ENCODE measurements around the gene ARMC9. TPM values are rescaled to one million over a fixed set of nuclear protein-coding genes. Genes with fewer than 3 reads are reported as not detected.
"Not testable (repeated sequence)": the region's sequence is repeated elsewhere in the genome, so short reads cannot be mapped to it uniquely, and the experiment has no call there.

Gene ARMC9
- total and polyA plus RNA-seq, 7 donors = 2.4 to 95.3 (median 24.3) TPM

DNA sequence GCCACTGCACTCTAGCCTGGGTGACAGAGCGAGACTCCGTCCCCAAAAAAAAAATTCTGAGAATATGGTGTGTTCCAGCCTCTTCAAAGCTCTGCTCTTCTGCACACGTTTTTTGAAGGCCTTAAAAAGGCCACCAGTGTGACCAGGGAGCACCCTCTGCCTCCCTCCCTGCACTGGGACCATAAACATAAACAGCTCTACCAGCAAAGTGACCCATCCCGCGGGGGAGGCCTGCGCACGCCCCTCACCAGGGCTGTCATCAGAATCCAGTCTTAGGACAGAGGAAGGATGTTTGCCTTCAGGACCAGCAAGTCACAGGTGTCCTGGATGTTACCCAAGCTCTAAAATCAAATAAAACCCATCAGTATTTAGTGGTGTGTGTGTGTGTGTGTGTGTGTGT is 173.9 kb downstream of the ARMC9 start:
- intact Hi-C loops (cut with DNase I) = no loop called here
- WGBS, 2 donors = 88 to 89% methylated on average over 7 of the region's 7 CpGs

DNA sequence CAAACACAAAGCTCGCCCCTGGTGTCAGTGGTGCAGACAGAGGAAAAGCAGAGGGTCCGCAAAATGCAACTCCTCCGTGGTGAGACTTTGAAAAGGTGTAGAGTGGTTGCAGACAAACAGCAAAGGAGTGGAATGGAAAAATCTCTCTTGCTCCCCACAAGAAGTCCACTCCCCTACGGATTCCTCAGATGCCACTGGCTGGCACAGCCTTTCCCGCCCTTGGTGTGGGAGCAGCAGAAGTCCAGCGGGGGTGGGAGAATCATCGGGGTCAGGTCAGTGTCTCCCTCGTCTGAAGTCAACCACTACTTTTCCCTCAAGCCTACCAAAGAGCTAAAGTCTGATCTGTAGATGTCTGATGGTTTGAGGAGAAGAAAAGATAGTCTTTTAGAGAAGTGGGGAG is 174.8 kb downstream of the ARMC9 start:
- peaks cover 0 to 16% (median 2%) of the 10 kb centered on the region in 4 donors for H3K36me3 ChIP-seq
- H3K4me3 ChIP-seq = no peak overlapping the region
- no peaks in the 10 kb centered on the region for H3K4me1 ChIP-seq
- no peaks in the 10 kb centered on the region for H3K27me3 ChIP-seq
- intact Hi-C loops (cut with DNase I) = no loop called here
- WGBS, 2 donors = 91 to 96% methylated on average over 8 of the region's 8 CpGs
- no peak for TF ChIP-seq POLR2AphosphoS5 (IDR thresholded peaks at IDR 0.05)
- no peaks in the 10 kb centered on the region for H3K9me3 ChIP-seq
- H3K27ac ChIP-seq = no peak overlapping the region
- DNase-seq = no peak

More for the DNA sequence above, 173.9 kb downstream of the ARMC9 start:
- Histone ChIP-seq H3K9me3 (no peaks in the 10 kb centered on the region), H3K4me3 (no peak overlapping the region), H3K27ac (no peak overlapping the region), H3K27me3 (no peaks in the 10 kb centered on the region), H3K36me3 (peaks cover 0 to 16% (median 2%) of the 10 kb centered on the region in 4 donors), H3K4me1 (no peaks in the 10 kb centered on the region)
- no peak for DNase-seq
- TF ChIP-seq POLR2A (IDR thresholded peaks at IDR 0.05) (no peak), POLR2AphosphoS5 (IDR thresholded peaks at IDR 0.05) (no peak), EP300 (IDR thresholded peaks at IDR 0.05) (no peak)
- TF ChIP-seq, protein P1, sequence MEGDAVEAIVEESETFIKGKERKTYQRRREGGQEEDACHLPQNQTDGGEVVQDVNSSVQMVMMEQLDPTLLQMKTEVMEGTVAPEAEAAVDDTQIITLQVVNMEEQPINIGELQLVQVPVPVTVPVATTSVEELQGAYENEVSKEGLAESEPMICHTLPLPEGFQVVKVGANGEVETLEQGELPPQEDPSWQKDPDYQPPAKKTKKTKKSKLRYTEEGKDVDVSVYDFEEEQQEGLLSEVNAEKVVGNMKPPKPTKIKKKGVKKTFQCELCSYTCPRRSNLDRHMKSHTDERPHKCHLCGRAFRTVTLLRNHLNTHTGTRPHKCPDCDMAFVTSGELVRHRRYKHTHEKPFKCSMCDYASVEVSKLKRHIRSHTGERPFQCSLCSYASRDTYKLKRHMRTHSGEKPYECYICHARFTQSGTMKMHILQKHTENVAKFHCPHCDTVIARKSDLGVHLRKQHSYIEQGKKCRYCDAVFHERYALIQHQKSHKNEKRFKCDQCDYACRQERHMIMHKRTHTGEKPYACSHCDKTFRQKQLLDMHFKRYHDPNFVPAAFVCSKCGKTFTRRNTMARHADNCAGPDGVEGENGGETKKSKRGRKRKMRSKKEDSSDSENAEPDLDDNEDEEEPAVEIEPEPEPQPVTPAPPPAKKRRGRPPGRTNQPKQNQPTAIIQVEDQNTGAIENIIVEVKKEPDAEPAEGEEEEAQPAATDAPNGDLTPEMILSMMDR (IDR thresholded peaks at IDR 0.05) = no peak

DNA sequence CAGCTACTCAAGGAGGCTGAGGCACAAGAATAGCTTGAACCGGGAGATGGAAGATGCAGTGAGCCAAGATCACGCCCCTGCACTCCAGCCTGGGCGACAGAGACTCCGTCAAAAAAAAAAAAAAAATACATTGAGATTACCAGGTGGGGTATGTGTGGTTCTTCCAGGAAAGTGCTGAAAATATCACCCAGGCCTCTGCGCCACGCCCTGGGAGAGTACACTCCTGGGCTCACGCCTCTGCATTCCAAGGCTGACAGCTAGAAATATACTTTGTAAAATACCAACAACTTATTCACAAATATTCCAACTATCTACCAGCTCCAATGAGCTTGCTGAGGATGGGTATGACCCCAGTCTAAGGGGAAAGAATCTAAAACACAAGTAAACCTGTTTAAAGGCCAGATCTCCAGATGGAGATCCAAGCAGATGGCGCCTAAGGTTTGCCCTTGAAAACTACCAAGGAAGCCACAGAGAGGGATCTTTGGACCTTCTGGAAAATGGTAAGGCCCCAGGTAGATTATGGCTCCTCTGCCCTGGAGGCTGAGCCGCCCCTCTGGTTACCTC is 175.4 kb downstream of the ARMC9 start:
- DNase-seq = no peak
- TF ChIP-seq, protein P1 (IDR thresholded peaks at IDR 0.05) = no peak
- TF ChIP-seq POLR2AphosphoS5 (IDR thresholded peaks at IDR 0.05) (no peak), EP300 (IDR thresholded peaks at IDR 0.05) (no peak), POLR2A (IDR thresholded peaks at IDR 0.05) (no peak)
- Histone ChIP-seq H3K9me3 (no peaks in the 10 kb centered on the region), H3K36me3 (peaks cover 0 to 16% (median 2%) of the 10 kb centered on the region in 4 donors), H3K27ac (no peak overlapping the region), H3K4me1 (no peaks in the 10 kb centered on the region), H3K27me3 (no peaks in the 10 kb centered on the region), H3K4me3 (no peak overlapping the region)
- 59 to 83% methylated on average over 9 of the region's 9 CpGs for WGBS, 2 donors
- intact Hi-C loops (cut with DNase I) = no loop called here

DNA sequence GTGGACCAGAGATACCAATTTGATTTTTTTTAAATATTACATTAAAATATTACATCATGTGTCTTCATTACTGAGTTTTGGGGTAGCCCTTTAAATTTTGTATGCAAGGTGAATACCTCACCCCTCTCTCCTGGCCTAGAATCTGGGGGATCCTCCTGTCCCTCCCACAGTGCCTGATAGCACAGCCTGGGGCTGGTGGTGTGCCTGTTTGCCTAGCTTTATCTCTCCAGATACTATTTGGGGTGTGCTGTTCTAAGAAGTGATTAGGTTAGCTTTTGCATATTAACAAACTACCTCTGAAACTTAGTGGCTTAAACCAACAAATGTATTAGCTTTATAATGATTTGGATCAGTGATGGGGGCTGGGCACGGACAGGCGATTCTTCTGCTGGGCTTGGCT is 176.3 kb downstream of the ARMC9 start:
- WGBS, 2 donors = 98 to 100% methylated on average over 2 of the region's 2 CpGs
- Histone ChIP-seq H3K36me3 (peaks cover 0 to 16% (median 2%) of the 10 kb centered on the region in 4 donors), H3K4me1 (no peaks in the 10 kb centered on the region), H3K9me3 (no peaks in the 10 kb centered on the region), H3K27me3 (no peaks in the 10 kb centered on the region), H3K27ac (no peak overlapping the region), H3K4me3 (no peak overlapping the region)
- no peak for TF ChIP-seq POLR2A (IDR thresholded peaks at IDR 0.05)
- no peak for TF ChIP-seq POLR2AphosphoS5 (IDR thresholded peaks at IDR 0.05)
- no peak for TF ChIP-seq EP300 (IDR thresholded peaks at IDR 0.05)
- TF ChIP-seq, protein P1 (IDR thresholded peaks at IDR 0.05) = no peak
- intact Hi-C loops (cut with DNase I) = no loop called here
- no peak for DNase-seq

DNA sequence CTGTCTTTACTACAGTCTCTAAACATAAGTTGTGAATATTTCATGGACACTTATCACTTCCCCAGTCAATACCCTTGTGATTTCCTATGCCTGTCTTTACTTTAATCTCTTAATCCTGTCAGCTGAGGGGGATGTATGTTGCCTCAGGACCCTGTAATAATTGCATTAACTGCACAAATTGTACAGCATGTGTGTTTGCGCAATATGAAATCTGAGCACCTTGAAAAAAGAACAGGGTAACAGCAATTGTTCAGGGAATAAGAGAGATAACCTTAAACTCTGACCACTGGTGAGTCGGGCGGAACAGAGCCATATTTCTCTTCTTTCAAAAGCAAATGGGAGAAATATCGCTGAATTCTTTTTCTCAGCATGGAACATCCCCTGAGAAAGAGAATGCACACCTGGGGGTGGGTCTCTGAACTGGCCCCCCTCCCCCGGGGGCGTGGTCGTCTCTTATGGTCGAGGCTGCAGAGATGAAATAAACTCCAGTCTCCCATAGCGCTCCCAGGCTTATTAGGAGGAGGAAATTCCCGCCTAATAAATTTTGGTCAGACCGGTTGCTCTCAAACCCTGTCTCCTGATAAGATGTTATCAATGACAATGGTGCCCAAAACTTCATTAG is 177.7 kb downstream of the ARMC9 start:
- H3K4me1 ChIP-seq; intact Hi-C loops (cut with DNase I); DNase-seq; H3K36me3 ChIP-seq; H3K9me3 ChIP-seq; H3K4me3 ChIP-seq; H3K27ac ChIP-seq; H3K27me3 ChIP-seq: not testable (repeated sequence)
- WGBS, 2 donors = 74 to 80% methylated on average over 11 of the region's 11 CpGs

DNA sequence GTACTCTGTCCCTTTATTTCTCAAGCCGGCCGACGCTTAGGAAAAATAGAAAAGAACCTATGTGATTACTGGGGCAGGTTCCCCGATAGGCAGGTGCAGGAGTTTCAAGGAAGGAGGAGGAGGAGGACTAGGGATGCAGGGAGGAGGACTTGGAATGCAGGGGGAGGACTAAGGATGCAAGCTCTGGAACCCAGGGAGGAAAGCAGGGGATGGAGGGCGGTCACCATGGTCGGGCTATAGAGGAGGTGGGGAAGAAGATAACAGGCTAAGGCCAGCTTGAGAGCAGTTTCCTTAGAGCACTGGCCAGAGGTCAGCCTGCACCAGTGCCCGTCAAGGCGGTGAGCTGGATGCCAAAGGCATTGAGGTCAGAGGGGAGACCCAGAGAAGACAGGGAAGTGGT is 178.4 kb downstream of the ARMC9 start:
- no peaks in the 10 kb centered on the region for H3K4me1 ChIP-seq
- H3K9me3 ChIP-seq = no peaks in the 10 kb centered on the region
- H3K27me3 ChIP-seq = no peaks in the 10 kb centered on the region
- H3K36me3 ChIP-seq = peaks cover 0 to under 1% (median 0%) of the 10 kb centered on the region in 4 donors
- no peak overlapping the region for H3K4me3 ChIP-seq
- no peak for DNase-seq
- TF ChIP-seq POLR2AphosphoS5 (IDR thresholded peaks at IDR 0.05) = no peak
- TF ChIP-seq EP300 (IDR thresholded peaks at IDR 0.05) = no peak
- TF ChIP-seq, protein P1 (IDR thresholded peaks at IDR 0.05) = no peak
- no peak for TF ChIP-seq POLR2A (IDR thresholded peaks at IDR 0.05)
- no peak overlapping the region for H3K27ac ChIP-seq
- 85 to 92% methylated on average over 8 of the region's 8 CpGs for WGBS, 2 donors
- intact Hi-C loops (cut with DNase I) = no loop called here
